ENCODE results near the gene EEFSEC. TPM values are rescaled to one million over a fixed set of nuclear protein-coding genes. Genes with fewer than 3 reads are reported as not detected.

EEFSEC gene
- polyA plus RNA-seq, 1 donor (not counting 4 experiments of a cell fraction or from before 2014, with no cell fraction given) = 8.7 TPM

DNA sequence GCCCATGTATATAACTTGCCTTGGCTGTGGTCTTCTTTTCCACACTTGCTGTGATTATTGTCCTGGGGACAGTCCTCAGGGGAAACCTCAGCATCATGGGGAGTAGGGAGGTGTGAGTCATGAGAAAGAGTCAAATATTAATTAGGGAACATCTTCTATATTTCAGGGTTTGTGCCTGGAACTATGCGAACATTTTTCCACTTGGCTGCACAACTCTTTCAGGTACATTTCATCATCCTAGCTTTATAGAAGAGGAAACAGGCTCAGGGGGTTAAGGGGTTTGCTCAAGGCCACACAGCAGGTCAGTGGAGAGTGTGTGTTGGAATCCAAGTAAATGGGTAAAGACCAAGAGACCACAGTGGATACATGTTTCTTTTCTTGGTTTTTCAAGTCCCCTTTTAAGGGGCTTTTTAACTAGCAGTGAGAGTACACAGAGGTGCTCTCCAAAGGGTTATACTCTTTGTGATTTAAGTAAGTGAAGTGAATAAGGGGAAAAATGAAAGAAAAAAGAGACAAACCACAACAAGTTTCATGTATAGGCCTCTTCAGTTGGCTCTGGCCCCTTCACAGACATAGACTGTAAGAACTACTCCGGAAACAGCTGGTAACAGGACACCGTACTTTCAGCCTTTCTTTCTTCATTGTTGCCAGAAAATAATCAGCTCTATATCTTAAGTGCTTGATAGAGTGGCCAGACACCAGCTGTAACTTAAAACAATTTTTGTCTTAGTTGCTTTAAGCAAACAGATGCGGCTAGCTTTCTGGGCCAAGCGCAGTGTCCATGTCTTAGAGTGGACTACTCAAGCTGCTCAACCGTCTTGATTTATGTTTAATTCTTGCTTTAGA lies 64.6 kb downstream of the EEFSEC start:
- Histone ChIP-seq H3K9me1 (ENCODE audit: control insufficient read depth, extremely low read depth, insufficient read depth, low read length) (no peaks in the 10 kb centered on the region), H3K9me3 (ENCODE audit: control insufficient read depth, low read depth, low read length) (peaks cover 2% of the 10 kb centered on the region), H3K9ac (ENCODE audit: control insufficient read depth, extremely low read depth, insufficient read depth, low read length) (no peak overlapping the region), H3K27ac (ENCODE audit: control insufficient read depth, insufficient read depth, low read length) (no peak overlapping the region), H3K27me3 (ENCODE audit: control insufficient read depth, extremely low read depth, insufficient read depth, low read length) (no peaks in the 10 kb centered on the region), H2AFZ (ENCODE audit: control insufficient read depth, low read length) (no peak overlapping the region), H3K36me3 (ENCODE audit: control insufficient read depth in 2 of 2, extremely low read depth in 1 of 2, insufficient read depth in 2 of 2, low read length in 2 of 2) (no peaks in the 10 kb centered on the region), H3K4me1 (ENCODE audit: control insufficient read depth, extremely low read depth, insufficient read depth, low read length) (no peaks in the 10 kb centered on the region), H3K4me2 (ENCODE audit: control insufficient read depth, extremely low read depth, insufficient read depth, low read depth, low read length) (no peak overlapping the region), H3K79me2 (ENCODE audit: control insufficient read depth, insufficient read depth, low read length) (no peaks in the 10 kb centered on the region), H4K20me1 (ENCODE audit: control insufficient read depth, extremely low read depth, insufficient read depth, low read length) (no peaks in the 10 kb centered on the region), H3K4me3 (ENCODE audit: control insufficient read depth in 2 of 3, extremely low read depth in 1 of 3, insufficient read depth in 2 of 3, low read depth in 1 of 3, low read length in 3 of 3) (no peak overlapping the region)
- dilution Hi-C loops (cut with MboI; ENCODE audit: extremely low pct_ligation_motif_present, low sequenced_read_pairs) = no loop called here
- no peak for FAIRE-seq
- no peak for TF ChIP-seq EZH2 (IDR thresholded peaks at IDR 0.05; ENCODE audit: low read length)
- TF ChIP-seq, protein P1, sequence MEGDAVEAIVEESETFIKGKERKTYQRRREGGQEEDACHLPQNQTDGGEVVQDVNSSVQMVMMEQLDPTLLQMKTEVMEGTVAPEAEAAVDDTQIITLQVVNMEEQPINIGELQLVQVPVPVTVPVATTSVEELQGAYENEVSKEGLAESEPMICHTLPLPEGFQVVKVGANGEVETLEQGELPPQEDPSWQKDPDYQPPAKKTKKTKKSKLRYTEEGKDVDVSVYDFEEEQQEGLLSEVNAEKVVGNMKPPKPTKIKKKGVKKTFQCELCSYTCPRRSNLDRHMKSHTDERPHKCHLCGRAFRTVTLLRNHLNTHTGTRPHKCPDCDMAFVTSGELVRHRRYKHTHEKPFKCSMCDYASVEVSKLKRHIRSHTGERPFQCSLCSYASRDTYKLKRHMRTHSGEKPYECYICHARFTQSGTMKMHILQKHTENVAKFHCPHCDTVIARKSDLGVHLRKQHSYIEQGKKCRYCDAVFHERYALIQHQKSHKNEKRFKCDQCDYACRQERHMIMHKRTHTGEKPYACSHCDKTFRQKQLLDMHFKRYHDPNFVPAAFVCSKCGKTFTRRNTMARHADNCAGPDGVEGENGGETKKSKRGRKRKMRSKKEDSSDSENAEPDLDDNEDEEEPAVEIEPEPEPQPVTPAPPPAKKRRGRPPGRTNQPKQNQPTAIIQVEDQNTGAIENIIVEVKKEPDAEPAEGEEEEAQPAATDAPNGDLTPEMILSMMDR (optimal IDR thresholded peaks at IDR 0.05 in 1 of 3, IDR thresholded peaks at IDR 0.05 in 1 of 3, conservative IDR thresholded peaks at IDR 0.05 in 1 of 3; ENCODE audit: extremely low read depth in 1 of 3, insufficient read depth in 2 of 3, low read length in 3 of 3) = no peak
- no peak for DNase-seq (ENCODE audit: low read depth, low spot score)

DNA sequence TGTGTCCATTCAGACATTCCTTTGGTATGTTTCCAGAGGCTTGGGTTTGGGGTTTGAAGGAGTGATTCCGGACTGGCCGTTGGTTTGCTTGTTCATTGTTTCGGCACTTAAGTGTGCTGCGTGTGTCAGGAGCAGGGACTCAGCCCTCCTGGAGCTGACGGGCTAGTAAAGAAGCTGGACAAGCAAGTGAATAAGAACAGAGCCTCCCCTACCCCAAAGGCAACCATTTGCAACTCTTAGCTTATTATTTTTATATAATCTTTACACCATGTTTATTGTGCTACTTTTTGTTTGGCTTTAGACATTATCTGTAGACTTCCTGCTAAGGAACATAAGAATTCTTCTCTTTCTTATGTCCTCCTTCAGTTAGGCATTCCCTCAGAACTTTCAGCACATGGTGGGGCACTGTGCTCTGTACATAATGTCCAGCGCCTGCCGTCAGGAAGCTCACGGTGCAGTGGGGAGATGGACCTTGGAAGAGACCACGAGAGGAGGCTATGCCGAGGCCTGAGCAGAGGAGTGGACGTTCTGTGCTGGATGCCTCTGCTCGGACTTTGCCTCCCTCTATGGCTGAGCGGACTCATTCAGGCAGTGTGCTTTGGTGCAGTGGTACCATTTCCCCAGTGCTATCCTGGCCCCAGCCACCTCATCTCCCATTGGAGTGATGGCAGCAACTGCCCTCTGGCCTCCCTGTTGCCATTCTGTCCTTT lies 65.4 kb downstream of the EEFSEC start:
- FAIRE-seq (no peak), DNase-seq (ENCODE audit: low read depth, low spot score) (no peak)
- no peaks in the 10 kb centered on the region for H3K36me3 ChIP-seq (ENCODE audit: control insufficient read depth in 2 of 2, extremely low read depth in 1 of 2, insufficient read depth in 2 of 2, low read length in 2 of 2)
- H3K4me3 ChIP-seq (ENCODE audit: control insufficient read depth in 2 of 3, extremely low read depth in 1 of 3, insufficient read depth in 2 of 3, low read depth in 1 of 3, low read length in 3 of 3) = no peak overlapping the region
- TF ChIP-seq, protein P1 (optimal IDR thresholded peaks at IDR 0.05 in 1 of 3, IDR thresholded peaks at IDR 0.05 in 1 of 3, conservative IDR thresholded peaks at IDR 0.05 in 1 of 3; ENCODE audit: extremely low read depth in 1 of 3, insufficient read depth in 2 of 3, low read length in 3 of 3) = no peak
- no peak for TF ChIP-seq EZH2 (IDR thresholded peaks at IDR 0.05; ENCODE audit: low read length)
- no peaks in the 10 kb centered on the region for H3K9me1 ChIP-seq (ENCODE audit: control insufficient read depth, extremely low read depth, insufficient read depth, low read length)
- no peaks in the 10 kb centered on the region for H3K27me3 ChIP-seq (ENCODE audit: control insufficient read depth, extremely low read depth, insufficient read depth, low read length)
- no peak overlapping the region for H3K4me2 ChIP-seq (ENCODE audit: control insufficient read depth, extremely low read depth, insufficient read depth, low read depth, low read length)
- no peak overlapping the region for H3K27ac ChIP-seq (ENCODE audit: control insufficient read depth, insufficient read depth, low read length)
- no peak overlapping the region for H2AFZ ChIP-seq (ENCODE audit: control insufficient read depth, low read length)
- no peak overlapping the region for H3K9ac ChIP-seq (ENCODE audit: control insufficient read depth, extremely low read depth, insufficient read depth, low read length)
- no peaks in the 10 kb centered on the region for H3K4me1 ChIP-seq (ENCODE audit: control insufficient read depth, extremely low read depth, insufficient read depth, low read length)
- dilution Hi-C loops (cut with MboI; ENCODE audit: extremely low pct_ligation_motif_present, low sequenced_read_pairs) = no loop called here
- no peaks in the 10 kb centered on the region for H3K79me2 ChIP-seq (ENCODE audit: control insufficient read depth, insufficient read depth, low read length)
- no peaks in the 10 kb centered on the region for H4K20me1 ChIP-seq (ENCODE audit: control insufficient read depth, extremely low read depth, insufficient read depth, low read length)
- peaks cover 7% of the 10 kb centered on the region for H3K9me3 ChIP-seq (ENCODE audit: control insufficient read depth, low read depth, low read length)
